Endothelial cell of umbilical vein (primary cell): Measurements from ENCODE around the gene CYP2S1.

ENCODE experiments used
- MYC ChIP-seq: IDR thresholded peaks from one replicate; pipeline ENCODE4 v1.6.1; 2011; ENCODE audit warnings: mild to moderate bottlenecking, low read depth, low read length
- POLR2A ChIP-seq: IDR thresholded peaks from 2 replicates; pipeline ENCODE4 v1.6.1; 2012; ENCODE audit warnings: low read depth, mild to moderate bottlenecking, control low read depth, low read length
- TF ChIP-seq, protein P1 (sequence below), 2 donors: IDR thresholded peaks; 1 replicate in 1 of 2; 2 replicates in 1 of 2; pipeline ENCODE4 v1.5.1; 2011; ENCODE audit warnings: low read length in 2 of 2, mild to moderate bottlenecking in 2 of 2, moderate library complexity in 2 of 2, control low read depth in 1 of 2, inconsistent platforms in 1 of 2, low read depth in 1 of 2; ENCODE audit not compliant: insufficient read depth in 1 of 2; ENCODE audit errors: extremely low read depth in 1 of 2
- TF ChIP-seq, protein P2 (sequence below): IDR thresholded peaks from 2 replicates; pipeline ENCODE4 v1.6.1; 2011; ENCODE audit not compliant: insufficient read depth, insufficient read length

GRCh38 chr19:41194157-41194552 lies 1.1 kb downstream of the CYP2S1 start:
- TF ChIP-seq POLR2A (no peak), MYC (no peak)
- TF ChIP-seq, protein P1, sequence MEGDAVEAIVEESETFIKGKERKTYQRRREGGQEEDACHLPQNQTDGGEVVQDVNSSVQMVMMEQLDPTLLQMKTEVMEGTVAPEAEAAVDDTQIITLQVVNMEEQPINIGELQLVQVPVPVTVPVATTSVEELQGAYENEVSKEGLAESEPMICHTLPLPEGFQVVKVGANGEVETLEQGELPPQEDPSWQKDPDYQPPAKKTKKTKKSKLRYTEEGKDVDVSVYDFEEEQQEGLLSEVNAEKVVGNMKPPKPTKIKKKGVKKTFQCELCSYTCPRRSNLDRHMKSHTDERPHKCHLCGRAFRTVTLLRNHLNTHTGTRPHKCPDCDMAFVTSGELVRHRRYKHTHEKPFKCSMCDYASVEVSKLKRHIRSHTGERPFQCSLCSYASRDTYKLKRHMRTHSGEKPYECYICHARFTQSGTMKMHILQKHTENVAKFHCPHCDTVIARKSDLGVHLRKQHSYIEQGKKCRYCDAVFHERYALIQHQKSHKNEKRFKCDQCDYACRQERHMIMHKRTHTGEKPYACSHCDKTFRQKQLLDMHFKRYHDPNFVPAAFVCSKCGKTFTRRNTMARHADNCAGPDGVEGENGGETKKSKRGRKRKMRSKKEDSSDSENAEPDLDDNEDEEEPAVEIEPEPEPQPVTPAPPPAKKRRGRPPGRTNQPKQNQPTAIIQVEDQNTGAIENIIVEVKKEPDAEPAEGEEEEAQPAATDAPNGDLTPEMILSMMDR (IDR thresholded peaks at IDR 0.05; ENCODE audit: extremely low read depth in 1 of 2, insufficient read depth in 1 of 2, low read depth in 1 of 2, low read length in 2 of 2), result no peak
- TF ChIP-seq, protein P2, sequence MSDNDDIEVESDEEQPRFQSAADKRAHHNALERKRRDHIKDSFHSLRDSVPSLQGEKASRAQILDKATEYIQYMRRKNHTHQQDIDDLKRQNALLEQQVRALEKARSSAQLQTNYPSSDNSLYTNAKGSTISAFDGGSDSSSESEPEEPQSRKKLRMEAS, result no peak
